Measurements from ENCODE around the gene WNT3A. TPM values are rescaled to one million over a fixed set of nuclear protein-coding genes. Genes with fewer than 3 reads are reported as not detected.

The WNT3A gene
- total RNA-seq, 4 donors from 2014 or later, result not detected

DNA sequence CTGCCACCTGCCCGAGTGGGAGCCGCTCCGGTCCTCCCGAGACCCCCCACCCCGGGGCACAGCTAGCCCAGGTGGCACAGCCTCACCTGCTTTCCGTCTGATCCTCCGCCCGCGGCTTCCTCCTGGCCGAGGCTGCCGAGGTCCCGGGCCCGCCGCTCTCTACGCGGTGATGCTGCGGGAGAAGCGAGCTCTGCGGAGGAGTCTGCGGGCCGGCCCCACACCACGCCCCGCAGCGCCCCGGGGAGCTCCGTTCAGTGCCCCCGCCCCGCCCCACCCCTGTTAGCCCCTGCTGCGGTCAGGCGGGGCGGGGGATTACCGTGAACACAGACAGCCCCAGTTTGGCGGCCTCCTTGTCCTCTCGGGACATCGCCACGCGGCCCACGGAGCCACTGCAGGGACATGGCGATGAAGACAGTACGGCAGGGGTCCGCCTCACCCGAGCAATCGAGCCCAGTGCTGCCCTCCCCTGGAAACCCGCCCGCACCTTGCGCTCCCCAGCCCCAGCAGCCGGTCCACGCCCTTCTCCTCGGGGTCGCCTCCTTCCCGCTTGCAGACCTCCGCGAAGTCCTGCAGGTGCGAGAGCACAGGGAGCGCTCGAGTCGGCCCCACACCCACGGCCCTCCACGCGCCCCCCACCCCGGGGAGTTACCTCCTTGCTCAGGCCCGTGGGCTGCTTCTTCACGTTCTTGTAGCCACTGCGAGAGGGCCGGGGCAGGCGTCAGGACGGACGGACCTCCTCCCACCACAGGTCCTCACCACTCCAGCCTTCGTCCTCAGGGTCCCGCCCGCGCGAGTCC lies 95.4 kb downstream of the WNT3A start:
- TF ChIP-seq, protein P1, sequence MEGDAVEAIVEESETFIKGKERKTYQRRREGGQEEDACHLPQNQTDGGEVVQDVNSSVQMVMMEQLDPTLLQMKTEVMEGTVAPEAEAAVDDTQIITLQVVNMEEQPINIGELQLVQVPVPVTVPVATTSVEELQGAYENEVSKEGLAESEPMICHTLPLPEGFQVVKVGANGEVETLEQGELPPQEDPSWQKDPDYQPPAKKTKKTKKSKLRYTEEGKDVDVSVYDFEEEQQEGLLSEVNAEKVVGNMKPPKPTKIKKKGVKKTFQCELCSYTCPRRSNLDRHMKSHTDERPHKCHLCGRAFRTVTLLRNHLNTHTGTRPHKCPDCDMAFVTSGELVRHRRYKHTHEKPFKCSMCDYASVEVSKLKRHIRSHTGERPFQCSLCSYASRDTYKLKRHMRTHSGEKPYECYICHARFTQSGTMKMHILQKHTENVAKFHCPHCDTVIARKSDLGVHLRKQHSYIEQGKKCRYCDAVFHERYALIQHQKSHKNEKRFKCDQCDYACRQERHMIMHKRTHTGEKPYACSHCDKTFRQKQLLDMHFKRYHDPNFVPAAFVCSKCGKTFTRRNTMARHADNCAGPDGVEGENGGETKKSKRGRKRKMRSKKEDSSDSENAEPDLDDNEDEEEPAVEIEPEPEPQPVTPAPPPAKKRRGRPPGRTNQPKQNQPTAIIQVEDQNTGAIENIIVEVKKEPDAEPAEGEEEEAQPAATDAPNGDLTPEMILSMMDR (IDR thresholded peaks at IDR 0.05; ENCODE audit: low read depth), result no peak

DNA sequence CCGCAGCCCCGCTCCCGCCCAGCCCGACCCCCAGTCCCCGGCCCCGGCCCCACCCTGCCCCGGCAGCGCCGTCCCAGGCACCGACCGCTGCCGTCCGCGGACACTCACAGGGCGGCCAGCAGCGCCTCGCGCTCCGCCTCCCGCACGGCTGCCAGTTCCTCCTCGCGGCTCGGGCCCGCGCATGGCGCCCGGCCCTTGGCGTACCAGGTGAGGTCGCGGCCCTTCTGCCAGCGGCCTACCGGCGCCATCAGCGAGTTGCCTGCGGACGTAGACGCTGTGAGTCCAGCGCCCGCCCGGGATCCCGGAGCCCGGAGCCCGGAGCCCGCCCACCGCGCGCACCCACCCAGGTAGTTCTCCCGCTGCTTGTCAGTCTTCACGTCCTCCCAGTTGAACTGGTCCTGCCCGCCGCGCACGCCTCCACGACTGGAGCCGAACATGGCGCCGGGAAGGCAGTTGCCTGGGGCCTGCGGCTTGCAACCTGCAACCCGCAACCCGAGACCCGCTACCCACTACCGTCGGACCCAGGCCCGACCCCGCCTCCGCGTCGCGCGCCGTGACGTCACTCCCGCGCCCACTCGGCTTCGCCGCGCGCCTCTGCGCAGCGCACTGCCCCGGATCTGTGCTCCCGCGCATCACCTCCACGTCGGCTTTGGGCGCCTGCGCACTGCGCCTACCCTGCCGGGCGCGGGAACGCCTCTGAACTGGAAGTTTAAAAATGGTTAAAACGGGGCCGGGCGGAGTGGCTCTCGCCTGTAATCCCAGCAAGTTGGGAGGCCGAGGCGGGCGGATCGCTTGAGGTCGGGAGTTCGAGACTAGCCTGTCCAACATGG lies 96.2 kb downstream of the WNT3A start, which contains the start of gene C1orf35:
Gene C1orf35 (minus strand): TSS at position 535 of the 830 bp plus-strand sequence. CDS start 98 bp downstream, at position 437.
- TF ChIP-seq, protein P1 (IDR thresholded peaks at IDR 0.05; ENCODE audit: low read depth), result no peak

DNA sequence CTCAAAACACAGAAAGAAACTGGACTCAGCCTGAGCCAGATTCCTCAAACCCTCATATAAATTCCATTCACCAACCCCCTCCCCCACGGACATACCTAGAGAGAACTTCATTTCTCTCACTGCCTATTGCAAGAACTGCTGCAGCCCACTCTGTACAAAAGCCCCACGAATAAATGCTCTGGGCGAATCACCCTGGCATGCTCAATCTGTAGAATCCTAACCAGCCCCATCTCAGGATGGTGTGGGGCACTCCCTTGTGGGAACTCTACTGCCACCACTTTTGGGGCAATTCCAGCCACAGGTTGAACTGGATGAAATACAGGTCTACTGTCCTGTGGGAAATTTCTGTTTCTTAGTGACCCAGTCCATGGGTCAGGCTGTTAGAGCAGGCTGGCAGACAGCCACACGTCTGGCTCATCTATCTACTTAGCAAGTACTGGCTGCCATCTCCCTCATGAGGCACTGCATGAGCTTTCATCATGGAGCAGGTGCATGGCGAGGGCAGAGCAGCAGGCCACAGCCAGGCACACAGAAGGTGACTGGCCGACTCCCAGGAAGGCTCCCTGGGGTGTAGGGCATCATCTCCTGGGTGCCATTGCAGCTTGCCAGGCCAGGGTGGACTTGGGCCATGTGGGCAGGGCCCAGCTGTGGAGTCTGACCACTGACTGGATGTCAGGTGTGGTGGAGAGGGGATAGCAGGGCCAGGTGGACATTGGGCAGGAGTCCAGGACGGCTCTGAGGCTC lies 97.9 kb downstream of the WNT3A start:
- TF ChIP-seq, protein P1 (IDR thresholded peaks at IDR 0.05; ENCODE audit: low read depth), result no peak

DNA sequence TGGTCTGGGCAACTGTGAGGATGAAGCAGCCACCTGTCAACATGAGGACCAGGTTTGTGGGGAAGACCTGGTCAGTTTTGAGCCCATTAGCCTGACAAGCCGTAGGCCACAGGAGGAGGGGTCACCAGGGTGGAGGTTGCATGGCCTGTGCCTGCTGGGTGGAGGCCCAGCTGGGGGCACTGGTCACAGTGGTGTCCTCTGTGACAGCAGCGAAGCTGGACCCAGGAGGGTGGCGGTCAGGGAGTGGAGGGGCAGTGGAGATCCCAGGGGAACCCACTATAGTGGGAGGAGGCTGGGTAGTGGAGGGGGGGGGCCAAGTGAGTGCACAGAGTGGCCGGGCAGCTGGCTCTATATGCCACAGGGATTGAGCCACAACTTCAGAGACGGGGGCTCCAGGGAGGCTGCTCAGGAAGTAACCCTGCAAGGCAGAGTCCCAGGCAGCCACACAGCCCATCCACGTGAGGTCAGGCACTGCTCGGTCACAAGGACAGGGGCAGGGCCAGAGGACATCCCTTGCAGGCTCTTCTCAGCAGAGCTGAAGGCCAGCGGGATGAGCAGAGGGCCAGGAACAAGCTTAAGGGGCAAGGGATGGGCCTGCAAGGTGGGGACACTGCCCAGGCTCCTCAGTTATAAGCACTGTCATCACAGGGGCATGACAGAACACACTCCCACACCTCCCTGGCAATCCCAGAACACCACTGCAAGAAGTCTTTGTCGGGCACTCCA lies 98.6 kb downstream of the WNT3A start:
- TF ChIP-seq, protein P1 (IDR thresholded peaks at IDR 0.05; ENCODE audit: low read depth), result no peak

DNA sequence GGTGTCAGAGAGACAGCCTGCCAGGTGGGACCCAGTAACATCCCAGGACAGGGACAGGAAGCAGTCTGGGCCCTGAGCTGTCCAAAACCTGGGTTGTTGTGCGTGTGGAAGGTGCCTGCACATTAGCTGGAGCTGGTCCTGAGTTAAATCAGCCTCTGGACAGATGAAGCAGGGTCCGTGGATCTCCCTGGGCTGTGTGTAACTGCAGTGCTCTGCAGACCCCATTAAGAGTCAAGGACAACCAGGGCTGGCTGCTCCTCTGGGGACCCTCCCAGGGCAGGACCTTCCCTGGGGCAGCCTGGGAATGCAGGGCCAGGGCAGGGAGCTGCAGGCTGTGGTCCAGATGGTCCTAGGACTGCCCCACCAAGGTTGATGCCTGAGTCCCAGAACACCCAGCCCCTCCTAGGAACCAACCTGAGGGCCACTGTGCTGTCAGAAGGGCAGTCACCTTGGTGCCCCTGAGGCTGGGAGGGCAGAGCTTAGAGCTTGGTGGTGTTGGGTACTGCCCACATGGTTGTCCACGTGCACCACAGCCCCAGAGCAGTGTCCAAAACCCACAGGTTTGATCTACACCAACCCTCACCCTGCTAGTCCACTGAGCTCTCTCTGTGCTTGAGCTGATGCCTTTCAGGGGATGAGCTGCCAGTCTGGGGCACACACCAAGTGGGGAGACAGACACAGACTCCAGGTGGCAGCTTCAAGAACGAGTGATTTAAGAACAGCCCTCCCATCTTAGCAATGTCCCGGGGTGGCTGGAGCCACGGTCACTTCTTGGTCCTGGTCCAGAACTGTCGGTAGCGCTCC lies 99.4 kb downstream of the WNT3A start:
- TF ChIP-seq, protein P1 (IDR thresholded peaks at IDR 0.05; ENCODE audit: low read depth), result no peak

DNA sequence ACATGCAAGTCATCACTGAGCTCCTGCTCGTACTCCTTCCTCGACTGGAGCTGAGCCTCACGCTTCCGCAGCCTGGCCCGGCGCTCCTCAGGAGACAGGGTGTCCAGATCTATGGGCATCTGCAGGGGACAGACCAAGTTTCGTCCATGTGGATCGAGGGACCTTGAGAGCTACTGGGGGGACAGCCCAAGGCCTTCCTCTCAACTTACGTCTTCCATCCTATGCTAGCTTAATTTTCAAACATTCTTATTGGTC lies 99.9 kb downstream of the WNT3A start:
- TF ChIP-seq, protein P1 (IDR thresholded peaks at IDR 0.05; ENCODE audit: low read depth), result no peak
